ENCODE measurements around the gene ADAMTSL2.

ADAMTSL2 gene

GRCh38 chr9:133581011-133581410 lies 46.5 kb downstream of the ADAMTSL2 start:
- TF ChIP-seq ZNF274 (IDR thresholded peaks at IDR 0.05; ENCODE audit: low read depth, low read length), result no peak
- H3K4me3 ChIP-seq (ENCODE audit: low read length), result no peak overlapping the region

- no peak overlapping the region for H3K4me3 ChIP-seq (ENCODE audit: low read length)
- no peak for TF ChIP-seq ZNF274 (IDR thresholded peaks at IDR 0.05; ENCODE audit: low read depth, low read length)
These were observed 47.2 kb downstream of the ADAMTSL2 start for GRCh38 chr9:133581513-133582343.

- no peak for TF ChIP-seq ZNF274 (IDR thresholded peaks at IDR 0.05; ENCODE audit: low read depth, low read length)
- H3K4me3 ChIP-seq (ENCODE audit: low read length), result no peak overlapping the region
These were observed 48.1 kb downstream of the ADAMTSL2 start for GRCh38 chr9:133582501-133583045.

DNA sequence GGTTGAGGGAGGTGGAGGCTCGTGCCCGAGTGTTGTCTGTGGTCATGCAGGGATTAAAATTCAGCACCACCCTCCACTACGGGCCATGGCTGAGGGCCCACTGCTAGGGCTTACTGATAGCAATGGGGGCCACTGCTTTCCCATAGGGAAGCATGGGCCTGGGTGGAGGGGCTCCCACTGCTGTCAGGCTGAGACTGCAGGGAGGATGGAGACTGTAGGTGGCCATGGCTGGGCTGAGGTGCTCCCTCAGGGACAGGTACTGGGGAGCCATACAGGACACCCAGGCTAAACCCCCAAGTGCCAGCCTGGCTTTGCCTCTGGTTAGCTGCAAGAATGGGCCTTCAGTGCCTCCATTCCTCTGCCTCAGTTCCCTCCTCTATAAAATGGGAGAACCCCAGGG lies 48.6 kb downstream of the ADAMTSL2 start:
- no peak for TF ChIP-seq ZNF274 (IDR thresholded peaks at IDR 0.05; ENCODE audit: low read depth, low read length)
- no peak overlapping the region for H3K4me3 ChIP-seq (ENCODE audit: low read length)

DNA sequence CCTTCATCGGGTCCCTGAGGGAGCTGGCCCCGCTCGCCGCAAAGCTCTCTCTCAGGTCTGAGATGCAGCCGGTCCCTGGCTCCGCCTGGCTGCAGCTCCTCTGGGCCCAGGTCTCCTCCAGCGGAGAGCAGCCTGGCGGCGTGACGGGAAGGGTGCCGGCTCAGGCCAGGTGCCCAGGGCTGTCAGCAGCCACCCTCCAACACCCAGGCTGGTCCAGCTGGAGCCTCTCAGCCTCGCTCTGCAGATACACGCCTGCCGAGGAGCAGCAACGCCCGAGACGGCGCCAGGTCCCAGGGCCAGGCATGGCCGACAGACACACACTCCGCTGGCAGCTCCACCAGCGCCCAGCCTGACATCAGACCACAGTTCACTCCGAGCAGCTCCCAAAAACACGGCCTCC lies 49.1 kb downstream of the ADAMTSL2 start:
- no peak overlapping the region for H3K4me3 ChIP-seq (ENCODE audit: low read length)
- no peak for TF ChIP-seq ZNF274 (IDR thresholded peaks at IDR 0.05; ENCODE audit: low read depth, low read length)

DNA sequence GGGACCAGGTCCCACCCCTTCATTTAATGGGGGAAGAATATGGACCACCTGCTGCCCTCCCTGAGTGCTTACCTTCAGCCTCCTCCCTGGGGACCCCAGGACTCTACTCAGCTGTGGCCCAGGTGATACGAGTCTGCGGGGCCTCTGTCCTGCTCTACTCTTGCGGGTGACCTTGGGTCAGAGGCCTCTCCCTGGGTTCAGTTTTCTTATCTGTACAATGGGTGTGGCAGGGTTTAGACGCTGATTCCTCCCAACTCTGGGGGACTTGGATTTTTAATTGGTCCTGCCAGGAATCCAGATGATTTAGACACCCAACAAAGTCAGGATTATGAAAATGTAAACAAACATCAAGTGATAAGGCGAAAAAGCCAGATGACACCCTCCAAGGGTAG lies 49.7 kb downstream of the ADAMTSL2 start:
- TF ChIP-seq ZNF274 (IDR thresholded peaks at IDR 0.05; ENCODE audit: low read depth, low read length), result no peak
- H3K4me3 ChIP-seq (ENCODE audit: low read length), result no peak overlapping the region

- no peak overlapping the region for H3K4me3 ChIP-seq (ENCODE audit: low read length)
- TF ChIP-seq ZNF274 (IDR thresholded peaks at IDR 0.05; ENCODE audit: low read depth, low read length), result no peak
These were observed 50.3 kb downstream of the ADAMTSL2 start for GRCh38 chr9:133584559-133585476.

DNA sequence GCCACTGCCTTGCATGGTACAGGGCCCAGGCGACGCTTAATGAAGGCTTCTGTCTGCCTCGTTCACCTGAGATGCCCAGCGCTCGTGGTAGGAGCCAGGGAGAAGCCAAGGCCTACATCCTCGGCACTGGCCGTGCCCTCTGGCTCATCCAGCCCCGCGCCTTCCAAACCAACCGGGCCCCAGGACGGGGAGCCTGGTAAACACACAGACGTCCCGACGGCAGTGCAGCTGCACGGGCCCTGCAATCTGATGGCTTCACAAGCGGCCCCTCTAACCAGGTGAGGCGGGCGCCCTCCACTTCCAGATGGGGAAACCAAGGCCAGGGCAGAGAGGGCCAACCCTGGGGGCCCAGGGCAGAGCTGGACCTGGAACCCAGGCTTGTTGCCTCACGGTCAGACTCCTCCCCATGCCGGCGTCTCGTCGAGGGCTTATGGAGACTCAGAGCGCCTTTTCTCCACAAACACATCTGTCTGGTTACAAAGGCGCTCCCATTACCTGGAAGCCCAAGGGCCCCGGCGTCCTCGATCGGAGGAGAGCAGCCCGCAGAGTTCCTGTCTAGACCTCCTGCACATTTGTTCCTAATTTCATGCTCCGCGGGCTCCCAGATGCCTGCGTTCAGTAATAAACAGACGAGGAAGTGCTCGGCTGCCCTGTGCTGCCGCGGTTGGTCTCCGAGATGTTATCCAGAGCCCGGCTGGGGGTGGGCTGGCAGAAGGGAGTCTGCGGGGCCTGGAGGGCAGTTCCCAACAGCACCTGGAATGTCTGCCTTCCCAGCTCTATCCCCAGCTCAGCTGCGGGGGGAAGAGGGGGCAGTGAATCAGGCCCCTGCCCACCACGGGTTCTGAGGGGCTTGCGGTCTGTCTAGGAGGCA lies 51.2 kb downstream of the ADAMTSL2 start:
- no peak overlapping the region for H3K4me3 ChIP-seq (ENCODE audit: low read length)

GRCh38 chr9:133587051-133587450 lies 52.5 kb downstream of the ADAMTSL2 start:
- H3K4me3 ChIP-seq (ENCODE audit: low read length), result no peak overlapping the region
- TF ChIP-seq ZNF274 (IDR thresholded peaks at IDR 0.05; ENCODE audit: low read depth, low read length), result no peak

More for the DNA sequence above, 51.2 kb downstream of the ADAMTSL2 start:
- no peak for TF ChIP-seq ZNF274 (IDR thresholded peaks at IDR 0.05; ENCODE audit: low read depth, low read length)

DNA sequence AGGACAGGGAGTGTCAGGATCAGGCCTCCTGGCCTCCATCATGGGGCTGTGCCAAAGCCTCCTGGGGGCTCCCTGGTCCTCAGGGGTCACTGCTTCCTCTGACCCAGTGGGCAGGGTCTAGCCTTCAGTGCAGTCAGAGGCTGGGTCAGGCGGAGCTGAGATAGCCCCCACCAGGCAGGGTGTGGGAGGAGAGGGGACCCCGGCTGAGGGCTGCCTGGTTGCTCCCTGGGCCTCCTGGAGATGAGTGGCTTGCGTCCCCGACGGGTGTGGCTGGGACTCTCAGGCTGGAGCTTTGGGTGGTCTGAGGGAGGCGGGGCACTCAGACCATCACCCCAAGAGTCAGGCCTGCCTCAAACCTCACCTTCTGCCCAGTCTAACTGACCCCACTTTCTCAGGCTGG lies 53.0 kb downstream of the ADAMTSL2 start:
- TF ChIP-seq ZNF274 (IDR thresholded peaks at IDR 0.05; ENCODE audit: low read depth, low read length), result no peak
- no peak overlapping the region for H3K4me3 ChIP-seq (ENCODE audit: low read length)

DNA sequence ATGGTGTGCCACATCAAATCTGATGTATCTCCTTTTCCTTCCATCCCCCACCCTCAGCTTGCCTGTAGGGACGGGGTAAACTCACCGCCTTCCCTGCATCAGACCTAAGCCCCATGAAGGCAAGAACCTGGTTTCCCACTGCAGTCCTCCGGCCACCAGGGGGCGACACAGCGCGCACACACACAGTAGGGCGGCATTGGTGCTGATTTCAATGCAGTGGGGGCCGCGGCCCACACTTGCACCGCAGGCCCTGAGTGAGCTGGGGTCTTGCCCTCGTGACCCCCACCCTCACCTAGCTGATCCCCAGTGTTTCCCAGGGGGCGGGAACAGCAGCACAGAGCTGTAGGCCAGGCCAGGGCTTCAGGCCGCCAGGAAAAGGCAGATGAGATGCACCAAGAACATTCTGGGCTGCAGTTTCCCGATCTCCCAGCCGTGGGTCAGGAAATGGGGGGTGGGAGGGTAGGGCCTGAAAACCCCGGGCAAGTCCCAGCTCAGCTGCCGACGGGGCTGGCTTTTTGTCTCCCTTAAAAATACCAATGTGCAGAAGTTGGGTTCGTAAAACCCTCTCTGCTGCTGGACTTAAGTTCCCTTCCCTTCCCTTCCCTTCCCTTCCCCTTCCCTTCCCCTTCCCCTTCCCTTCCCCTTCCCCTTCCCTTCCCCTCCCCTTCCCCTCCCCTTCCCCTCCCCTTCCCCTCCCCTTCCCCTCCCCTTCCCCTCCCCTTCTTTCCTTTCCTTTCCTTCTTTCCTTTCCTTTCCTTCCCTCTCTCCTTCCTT lies 55.1 kb downstream of the ADAMTSL2 start:
- no peak overlapping the region for H3K4me3 ChIP-seq (ENCODE audit: low read length)
- TF ChIP-seq ZNF274 (IDR thresholded peaks at IDR 0.05; ENCODE audit: low read depth, low read length), result no peak

DNA sequence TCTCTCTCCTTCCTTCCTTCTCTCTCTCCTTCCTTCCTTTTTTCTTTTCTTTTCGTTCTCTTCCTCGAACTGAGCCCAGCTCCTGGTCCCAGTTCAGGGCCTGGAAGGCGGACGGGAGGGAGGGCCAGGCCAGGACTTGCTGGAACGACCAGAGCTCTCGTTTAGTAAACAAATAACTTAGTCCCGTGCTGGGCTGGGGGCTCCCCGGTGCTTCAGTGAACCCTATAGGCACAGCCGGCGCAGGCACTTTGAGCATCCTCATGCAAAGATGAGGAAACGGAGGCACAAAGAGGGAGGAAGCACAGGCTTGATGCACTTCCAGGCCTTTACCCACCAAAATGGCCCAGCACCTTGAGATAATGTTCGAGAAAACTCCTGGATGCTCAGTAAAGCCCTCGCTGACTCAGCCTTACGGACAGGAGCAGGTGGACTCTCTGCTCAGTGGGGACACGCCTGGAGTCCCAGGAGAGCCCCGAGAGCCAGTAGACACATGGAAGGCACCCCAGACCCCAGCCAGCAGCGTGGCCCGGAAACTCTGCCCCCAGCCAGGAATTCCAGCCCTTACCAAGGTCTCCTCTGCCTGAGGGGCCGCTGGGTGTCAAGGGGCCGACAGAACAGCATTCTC lies 55.8 kb downstream of the ADAMTSL2 start:
- no peak for TF ChIP-seq ZNF274 (IDR thresholded peaks at IDR 0.05; ENCODE audit: low read depth, low read length)
- no peak overlapping the region for H3K4me3 ChIP-seq (ENCODE audit: low read length)
